HUES64 (cell line): ENCODE data around the gene CASKIN2.
"Not testable (repeated sequence)": the region's sequence is repeated elsewhere in the genome, so short reads cannot be mapped to it uniquely, and the experiment has no call there.

Source experiments
- H3K27ac ChIP-seq: 2 replicates; pipeline ENCODE4 v1.7.0; 2013; ENCODE audit warnings: low read depth, low read length, inconsistent platforms
- H3K27me3 ChIP-seq: 2 replicates; pipeline ENCODE4 v1.6.1; 2013; ENCODE audit warnings: mild to moderate bottlenecking, low read length; ENCODE audit not compliant: insufficient read depth
- H3K36me3 ChIP-seq: 2 replicates; pipeline ENCODE4 v1.6.1; 2013; ENCODE audit warnings: mild to moderate bottlenecking, low read length; ENCODE audit not compliant: insufficient read depth
- H3K4me1 ChIP-seq: 2 replicates; pipeline ENCODE4 v1.6.1; 2013; ENCODE audit warnings: mild to moderate bottlenecking, low read length, moderate library complexity; ENCODE audit not compliant: insufficient read depth
- H3K4me3 ChIP-seq: 2 replicates; pipeline ENCODE4 v1.5.1; 2013; ENCODE audit warnings: mild to moderate bottlenecking, low read length, moderate library complexity
- H3K9ac ChIP-seq: 2 replicates; pipeline ENCODE4 v1.6.1; 2013; ENCODE audit warnings: mild to moderate bottlenecking, low read depth, low read length
- H3K9me3 ChIP-seq: 2 replicates; pipeline ENCODE4 v1.6.1; 2013; ENCODE audit warnings: low read depth, low read length; ENCODE audit not compliant: insufficient read depth
- WGBS: fragments of 150-250, 120-280 bp; methylation state at CpG from one replicate; pipeline ENCODE4 v1.1.7; 2013; ENCODE audit warnings: missing lambda C conversion rate; 5-methylcytosine and 5-hydroxymethylcytosine counted together

CASKIN2 gene

GRCh38 chr17:75482098-75482942 is 33.0 kb downstream of the CASKIN2 start:
- Histone ChIP-seq H3K4me3 (no peak overlapping the region), H3K27me3 (no peaks in the 10 kb centered on the region), H3K36me3 (0 out of 2 replicates have a peak, but pooled peaks cover 2% of the 10 kb centered on the region), H3K4me1 (peaks cover 13% of the 10 kb centered on the region; the same call in 1 of the 2 replicates), H3K9ac (no peak overlapping the region), H3K9me3 (no peaks in the 10 kb centered on the region), H3K27ac (no peak overlapping the region)
- 96% methylated on average over 16 of the region's 16 CpGs for WGBS

GRCh38 chr17:75481194-75482068 is 33.9 kb downstream of the CASKIN2 start:
- peaks cover 13% of the 10 kb centered on the region; the same call in 1 of the 2 replicates for H3K4me1 ChIP-seq
- 0 out of 2 replicates have a peak, but pooled peaks cover 2% of the 10 kb centered on the region for H3K36me3 ChIP-seq
- peak overlapping the region; percentile 30; the same call in 1 of the 2 replicates for H3K27ac ChIP-seq
- 86% methylated on average over 12 of the region's 13 CpGs for WGBS
- no peaks in the 10 kb centered on the region for H3K27me3 ChIP-seq
- no peak overlapping the region for H3K4me3 ChIP-seq
- 0 out of 2 replicates have a peak overlapping the region, but pooled peaks have one; percentile 30 for H3K9ac ChIP-seq
- H3K9me3 ChIP-seq, result no peaks in the 10 kb centered on the region

- Histone ChIP-seq H3K9me3 (no peaks in the 10 kb centered on the region), H3K27me3 (no peaks in the 10 kb centered on the region), H3K4me1 (peaks cover 13% of the 10 kb centered on the region; the same call in 1 of the 2 replicates), H3K4me3 (no peak overlapping the region), H3K9ac (no peak overlapping the region), H3K27ac (no peak overlapping the region), H3K36me3 (0 out of 2 replicates have a peak, but pooled peaks cover 2% of the 10 kb centered on the region)
- WGBS, result 92% methylated on average over 6 of the region's 6 CpGs
These were observed 35.1 kb downstream of the CASKIN2 start for GRCh38 chr17:75480281-75480680.

DNA sequence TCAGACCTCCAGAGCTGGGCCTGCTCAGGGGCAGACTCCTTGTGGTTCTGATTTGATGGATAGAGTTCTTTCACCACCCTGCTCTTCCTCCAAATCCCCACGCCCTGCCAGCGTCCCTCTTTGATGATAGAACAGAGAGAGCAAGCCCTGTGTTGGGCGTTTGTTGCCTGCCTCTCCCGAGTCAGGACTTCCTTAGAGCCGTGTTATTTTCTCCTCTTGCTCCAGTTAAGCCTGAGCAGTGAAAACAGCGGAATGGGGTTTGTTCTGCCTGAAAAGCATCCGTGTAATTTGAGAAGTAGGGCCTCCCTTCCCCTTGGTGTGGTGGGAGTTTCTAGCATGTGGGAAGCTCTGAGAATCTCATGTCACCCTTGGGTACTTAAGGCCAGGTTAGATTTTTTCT is 36.8 kb downstream of the CASKIN2 start:
- Histone ChIP-seq H3K4me3 (no peak overlapping the region), H3K36me3 (0 out of 2 replicates have a peak, but pooled peaks cover 3% of the 10 kb centered on the region), H3K27ac (peak overlapping the region; percentile 18; the same call in 1 of the 2 replicates), H3K9ac (peak overlapping the region; percentile 1; the same call in 1 of the 2 replicates), H3K9me3 (no peaks in the 10 kb centered on the region), H3K4me1 (peaks cover 13% of the 10 kb centered on the region; the same call in 1 of the 2 replicates), H3K27me3 (no peaks in the 10 kb centered on the region)
- 66% methylated on average over 7 of the region's 7 CpGs for WGBS

DNA sequence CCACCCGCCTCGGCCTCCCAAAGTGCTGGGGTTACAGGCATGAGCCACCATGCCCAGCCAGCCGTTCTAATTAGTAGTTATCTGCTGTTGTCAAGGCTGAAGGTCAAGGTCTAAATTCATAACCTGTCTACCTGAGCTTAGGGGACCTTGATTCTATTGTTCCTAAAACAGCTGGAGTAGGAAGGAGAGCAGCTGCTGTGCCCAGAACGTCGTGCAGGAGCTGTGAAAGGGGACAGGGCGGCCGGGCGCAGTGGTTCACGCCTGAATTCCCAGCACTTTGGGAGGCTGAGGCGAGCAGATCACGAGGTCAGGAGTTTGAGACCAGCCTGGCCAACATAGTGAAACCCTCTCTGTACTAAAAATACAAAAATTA is 37.9 kb downstream of the CASKIN2 start:
- not testable (repeated sequence) for H3K27ac ChIP-seq, H3K27me3 ChIP-seq, H3K4me3 ChIP-seq, H3K9me3 ChIP-seq, H3K9ac ChIP-seq
- Histone ChIP-seq H3K36me3 (peaks cover 12% of the 10 kb centered on the region), H3K4me1 (peaks cover 13% of the 10 kb centered on the region; the same call in 1 of the 2 replicates)
- 92% methylated on average over 11 of the region's 11 CpGs for WGBS

DNA sequence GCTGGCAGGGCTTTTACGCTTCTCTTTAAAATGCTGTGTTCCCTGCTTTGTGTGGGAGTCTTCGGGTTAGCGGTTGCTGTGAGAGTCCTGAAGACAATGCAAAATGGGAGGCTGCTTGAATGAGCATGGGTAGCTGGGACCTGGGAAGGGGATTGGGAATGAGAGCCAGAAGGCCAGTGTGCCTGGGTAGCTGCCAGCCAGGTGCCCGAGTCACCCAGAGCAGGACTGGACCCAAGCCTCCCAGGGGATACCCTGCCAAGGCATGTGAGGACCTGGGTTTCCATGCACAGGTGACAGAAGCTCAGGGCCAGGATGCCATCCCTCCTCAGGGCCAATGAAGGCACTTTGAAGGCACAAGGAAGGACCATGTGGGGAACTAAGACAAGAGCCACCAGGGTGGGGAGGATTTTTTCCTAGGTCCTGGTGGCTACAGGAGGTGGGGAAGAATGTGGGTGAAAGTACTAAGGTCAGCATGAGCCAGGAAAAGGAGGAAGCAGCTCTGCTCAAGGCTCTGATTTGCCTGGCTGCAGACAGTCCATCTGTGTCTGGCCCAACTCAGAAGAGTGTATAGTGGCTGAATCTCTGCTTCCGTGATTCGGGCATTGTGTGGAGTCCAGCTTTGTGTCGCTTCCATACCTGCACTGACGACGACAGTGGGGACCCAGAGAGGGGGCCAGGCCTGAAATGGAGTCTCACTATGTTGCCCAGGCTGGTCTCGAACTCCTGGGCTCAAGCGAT is 38.4 kb downstream of the CASKIN2 start:
- 88% methylated on average over 11 of the region's 11 CpGs for WGBS
- Histone ChIP-seq H3K36me3 (peaks cover 14% of the 10 kb centered on the region), H3K4me1 (peaks cover 13% of the 10 kb centered on the region; the same call in 1 of the 2 replicates), H3K9ac (no peak overlapping the region), H3K4me3 (no peak overlapping the region), H3K27me3 (no peaks in the 10 kb centered on the region), H3K9me3 (no peaks in the 10 kb centered on the region), H3K27ac (no peak overlapping the region)

DNA sequence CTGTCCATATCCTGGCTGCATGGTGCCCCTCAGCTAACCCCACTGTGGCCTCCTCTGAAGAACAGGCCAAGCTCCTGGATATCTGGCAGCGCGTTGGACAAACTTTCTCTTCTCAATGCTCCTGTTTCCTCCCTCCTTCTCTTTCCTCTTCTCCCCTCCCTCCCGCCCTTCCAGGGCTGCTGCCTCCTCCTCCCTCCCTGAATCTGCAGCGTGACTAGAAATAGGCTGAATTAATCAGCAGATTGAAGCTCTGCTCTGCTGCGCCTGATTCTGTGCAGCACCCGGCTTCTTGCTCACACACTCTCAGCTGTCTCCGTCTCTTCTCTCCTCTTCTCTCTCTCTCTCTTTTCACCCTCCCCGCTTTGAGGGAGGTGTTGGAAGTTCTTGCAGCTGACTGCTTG is 39.1 kb downstream of the CASKIN2 start:
- Histone ChIP-seq H3K9me3 (no peaks in the 10 kb centered on the region), H3K27me3 (no peaks in the 10 kb centered on the region), H3K9ac (no peak overlapping the region), H3K27ac (no peak overlapping the region), H3K36me3 (peaks cover 14% of the 10 kb centered on the region), H3K4me3 (no peak overlapping the region), H3K4me1 (peaks cover 9% of the 10 kb centered on the region; the same call in 1 of the 2 replicates)
- WGBS, result 90% methylated on average over 8 of the region's 8 CpGs

DNA sequence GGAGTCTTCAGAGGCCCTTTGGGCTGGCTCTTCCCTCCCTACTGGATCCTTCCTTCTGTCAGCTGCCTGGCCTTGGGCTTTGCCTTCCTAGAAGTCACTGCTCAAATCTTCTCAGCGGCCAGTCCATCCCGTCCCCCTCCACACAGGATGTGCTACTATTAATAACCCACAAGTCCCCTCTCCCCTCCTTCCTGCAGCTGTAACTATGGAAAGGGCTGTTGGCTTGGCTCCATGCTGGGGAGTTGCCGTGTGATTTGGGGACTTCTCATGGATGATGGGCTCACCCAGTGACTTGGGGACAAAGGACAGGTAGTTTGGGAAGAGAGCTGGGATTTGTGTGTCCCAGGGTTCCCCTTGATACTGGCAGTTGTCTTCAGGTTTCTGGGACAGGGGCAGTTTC is 39.5 kb downstream of the CASKIN2 start:
- Histone ChIP-seq H3K36me3 (peaks cover 14% of the 10 kb centered on the region), H3K27ac (no peak overlapping the region), H3K27me3 (no peaks in the 10 kb centered on the region), H3K4me3 (no peak overlapping the region), H3K9me3 (no peaks in the 10 kb centered on the region), H3K9ac (no peak overlapping the region), H3K4me1 (peaks cover 9% of the 10 kb centered on the region; the same call in 1 of the 2 replicates)
- WGBS, result 86% methylated on average over 3 of the region's 3 CpGs

- Histone ChIP-seq H3K27ac (no peak overlapping the region), H3K9me3 (no peaks in the 10 kb centered on the region), H3K36me3 (peaks cover 14% of the 10 kb centered on the region), H3K9ac (no peak overlapping the region), H3K4me3 (no peak overlapping the region), H3K27me3 (no peaks in the 10 kb centered on the region), H3K4me1 (peaks cover 9% of the 10 kb centered on the region; the same call in 1 of the 2 replicates)
- WGBS, result 85% methylated on average over 13 of the region's 13 CpGs
These were observed 40.0 kb downstream of the CASKIN2 start for GRCh38 chr17:75475144-75475835.

GRCh38 chr17:75474736-75475135 is 40.6 kb downstream of the CASKIN2 start:
- 88% methylated on average over 6 of the region's 6 CpGs for WGBS
- H3K4me1 ChIP-seq, result peaks cover 9% of the 10 kb centered on the region; the same call in 1 of the 2 replicates
- no peak overlapping the region for H3K4me3 ChIP-seq
- no peak overlapping the region for H3K27ac ChIP-seq
- H3K27me3 ChIP-seq, result no peaks in the 10 kb centered on the region
- H3K36me3 ChIP-seq, result peaks cover 14% of the 10 kb centered on the region
- no peak overlapping the region for H3K9ac ChIP-seq
- H3K9me3 ChIP-seq, result no peaks in the 10 kb centered on the region
